NCI-H82 (cell line): ENCODE data around the gene MTSS2.

ENCODE experiments used
- DNase-seq: peaks from one replicate; lab custom pipeline; 2025; lab: John Stamatoyannopoulos, UW

The MTSS2 gene

DNA sequence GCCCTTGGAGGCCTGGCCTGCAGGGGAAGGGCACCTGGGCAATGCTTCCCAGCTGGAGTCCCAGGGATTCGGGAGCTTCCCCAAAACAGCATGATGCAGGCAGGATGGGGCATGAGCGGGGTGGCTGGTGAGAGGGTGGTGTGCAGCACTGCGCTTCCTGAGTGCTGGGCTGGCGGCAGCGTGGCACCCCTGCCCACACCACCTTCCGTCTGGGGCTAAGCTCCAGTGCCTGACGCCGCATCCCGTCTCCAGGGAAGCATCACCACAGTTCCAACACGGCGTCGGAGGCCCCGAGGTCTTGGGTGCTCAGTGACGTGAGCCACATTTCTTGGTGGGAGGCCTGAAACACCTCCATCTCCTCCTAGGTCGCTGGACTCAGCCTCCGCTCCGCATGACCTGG is 13.8 kb upstream of the MTSS2 start:
- DNase-seq = no peak

DNA sequence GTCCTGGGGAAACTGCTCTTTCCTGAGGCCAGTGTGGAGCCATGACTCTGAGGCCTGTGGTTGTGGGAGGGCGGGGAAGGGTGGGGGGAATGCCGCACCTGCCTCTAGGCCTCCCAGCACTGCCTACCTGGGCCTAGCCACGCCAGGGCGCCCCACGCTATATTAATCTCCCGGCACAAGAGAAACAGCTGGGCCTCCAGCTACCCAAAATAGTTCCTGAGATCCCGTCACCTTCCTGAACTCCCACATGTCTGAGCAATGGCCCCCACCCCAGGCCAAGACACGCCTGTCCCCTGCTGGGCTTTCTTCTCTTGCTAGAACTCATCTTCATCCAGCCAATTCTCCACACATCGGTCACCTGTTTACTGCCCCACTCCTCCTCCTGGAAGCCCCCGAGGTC is 13.0 kb upstream of the MTSS2 start:
- no peak for DNase-seq

DNA sequence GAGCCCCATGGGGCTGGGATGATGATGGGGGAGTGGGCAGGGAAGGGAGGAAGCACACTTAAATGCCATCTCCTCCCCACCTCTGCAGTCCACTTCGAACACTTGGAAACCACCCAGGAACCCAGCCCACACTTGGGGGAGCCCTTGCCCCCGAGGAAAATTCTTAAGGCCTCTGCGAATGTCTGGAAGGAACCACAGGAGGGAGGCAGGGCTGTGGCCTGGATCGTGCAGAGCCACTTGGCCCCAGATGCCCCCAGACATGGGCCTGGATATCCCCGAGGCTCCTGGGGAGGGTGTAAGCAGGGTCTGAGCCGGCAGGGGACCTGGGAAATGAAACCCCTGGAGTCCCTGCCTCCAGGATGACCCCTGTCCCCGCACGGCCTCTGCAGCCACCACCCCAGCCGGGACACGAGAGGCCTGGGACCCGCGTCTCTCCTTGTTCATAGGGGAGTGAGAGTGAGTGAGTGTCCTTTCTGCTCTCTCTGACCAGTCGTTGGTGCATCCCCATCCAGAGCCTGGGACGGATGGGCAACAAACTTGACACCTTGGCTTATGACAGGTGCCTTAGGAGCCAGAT is 11.8 kb upstream of the MTSS2 start:
- DNase-seq = no peak

DNA sequence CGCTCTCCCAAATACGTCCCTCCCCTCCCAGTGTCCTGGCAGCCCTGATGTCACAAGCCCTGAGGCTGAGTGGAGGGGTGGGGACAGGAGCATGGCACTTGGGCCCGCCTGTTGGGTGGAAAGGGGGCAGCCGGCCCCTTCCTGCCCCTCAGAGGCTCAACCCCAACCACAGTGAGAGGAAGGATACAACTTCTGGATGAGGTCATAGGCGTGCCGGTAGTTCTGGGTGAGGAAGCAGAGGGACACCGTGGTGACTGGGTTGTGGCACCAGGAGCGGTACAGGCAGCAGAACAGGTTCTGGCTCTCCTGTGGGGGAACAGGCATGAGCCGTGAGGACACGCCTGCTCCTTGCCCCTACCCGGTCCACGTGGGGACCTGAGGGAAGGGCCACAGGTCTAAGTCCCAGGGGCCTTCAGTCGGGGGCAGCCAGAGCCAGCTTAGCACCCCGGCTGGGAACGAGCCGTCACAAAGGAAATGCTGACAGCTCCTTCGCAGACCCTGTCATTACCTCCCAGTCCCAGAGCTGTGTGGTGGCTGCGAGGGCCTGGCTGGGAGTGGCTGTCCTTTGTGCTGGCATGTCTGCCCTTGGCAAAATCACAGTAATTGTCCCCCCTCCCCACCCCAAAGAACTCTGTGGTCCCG is 11.2 kb upstream of the MTSS2 start:
- DNase-seq = no peak

DNA sequence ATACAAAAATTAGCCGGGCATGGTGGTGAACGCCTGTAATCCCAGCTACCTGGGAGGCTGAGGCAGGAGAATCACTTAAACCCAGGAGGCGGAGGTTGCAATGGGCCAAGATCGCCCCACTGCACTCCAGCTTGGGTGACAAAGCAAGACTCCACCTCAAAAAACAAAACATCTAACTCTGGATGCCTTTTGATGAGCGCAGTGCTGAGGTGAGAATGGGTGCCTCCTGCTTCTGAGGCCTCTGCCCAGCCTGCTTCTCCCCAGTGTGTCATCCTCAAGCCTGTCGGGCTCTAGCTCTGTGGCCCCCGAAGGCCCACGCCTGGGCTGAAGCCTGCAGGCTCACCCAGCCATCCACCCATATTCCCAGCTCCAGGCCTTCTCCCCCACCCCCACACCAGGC is 10.5 kb upstream of the MTSS2 start:
- DNase-seq = no peak

DNA sequence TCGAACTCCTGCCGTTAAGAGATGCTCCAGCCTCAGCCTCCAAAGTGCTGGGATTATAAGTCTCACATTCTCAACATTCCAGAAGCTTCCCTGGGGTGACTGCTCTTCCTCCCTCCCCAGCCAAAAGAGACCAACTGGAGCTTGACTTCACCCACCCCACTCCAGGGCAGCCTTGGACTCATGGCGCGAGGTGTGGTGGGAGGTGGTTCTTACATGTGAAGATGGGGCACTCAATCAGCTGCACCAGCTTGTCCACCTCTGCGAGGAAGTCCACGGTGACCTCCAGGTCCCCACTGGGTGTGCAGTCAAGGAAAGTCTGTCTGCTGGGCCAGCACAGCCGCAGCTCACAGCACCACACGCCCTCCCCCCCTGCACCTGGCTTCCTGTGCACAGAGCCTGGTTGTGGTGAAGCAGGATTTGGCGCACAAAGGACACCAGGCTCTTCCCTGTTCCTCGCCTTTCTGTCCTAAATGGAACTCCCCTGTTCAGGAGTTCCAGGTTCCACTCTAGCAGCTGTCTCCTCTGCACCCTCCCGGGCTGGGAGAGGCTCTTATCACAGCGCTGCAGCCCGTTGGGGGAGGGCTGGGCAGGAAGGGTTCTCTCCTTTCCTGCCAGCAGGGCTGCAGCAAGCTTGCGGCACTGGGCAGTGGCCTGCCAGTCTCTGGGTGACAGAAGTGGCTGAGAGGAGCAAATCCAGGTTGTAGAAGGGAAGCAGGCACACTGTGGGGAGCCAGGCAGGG is 9.6 kb upstream of the MTSS2 start:
- peak; percentile 8 for DNase-seq

DNA sequence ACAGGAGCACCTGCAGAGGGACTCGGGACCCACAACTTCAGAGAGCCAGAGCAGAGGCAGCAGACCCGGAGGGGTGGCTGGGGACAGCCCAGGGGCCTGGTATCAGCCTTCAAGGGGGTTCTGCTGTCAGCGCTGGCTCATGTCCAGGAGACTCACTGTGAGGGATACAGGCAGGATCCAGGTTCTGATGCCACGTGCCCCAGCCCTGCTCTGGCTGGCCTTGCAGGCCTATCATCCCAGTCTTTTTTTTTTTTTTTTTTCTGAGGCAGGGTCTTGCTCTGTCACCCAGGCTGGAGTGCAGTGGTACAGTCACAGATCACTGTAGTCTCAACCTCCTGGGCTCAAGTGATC is 9.0 kb upstream of the MTSS2 start:
- no peak for DNase-seq

DNA sequence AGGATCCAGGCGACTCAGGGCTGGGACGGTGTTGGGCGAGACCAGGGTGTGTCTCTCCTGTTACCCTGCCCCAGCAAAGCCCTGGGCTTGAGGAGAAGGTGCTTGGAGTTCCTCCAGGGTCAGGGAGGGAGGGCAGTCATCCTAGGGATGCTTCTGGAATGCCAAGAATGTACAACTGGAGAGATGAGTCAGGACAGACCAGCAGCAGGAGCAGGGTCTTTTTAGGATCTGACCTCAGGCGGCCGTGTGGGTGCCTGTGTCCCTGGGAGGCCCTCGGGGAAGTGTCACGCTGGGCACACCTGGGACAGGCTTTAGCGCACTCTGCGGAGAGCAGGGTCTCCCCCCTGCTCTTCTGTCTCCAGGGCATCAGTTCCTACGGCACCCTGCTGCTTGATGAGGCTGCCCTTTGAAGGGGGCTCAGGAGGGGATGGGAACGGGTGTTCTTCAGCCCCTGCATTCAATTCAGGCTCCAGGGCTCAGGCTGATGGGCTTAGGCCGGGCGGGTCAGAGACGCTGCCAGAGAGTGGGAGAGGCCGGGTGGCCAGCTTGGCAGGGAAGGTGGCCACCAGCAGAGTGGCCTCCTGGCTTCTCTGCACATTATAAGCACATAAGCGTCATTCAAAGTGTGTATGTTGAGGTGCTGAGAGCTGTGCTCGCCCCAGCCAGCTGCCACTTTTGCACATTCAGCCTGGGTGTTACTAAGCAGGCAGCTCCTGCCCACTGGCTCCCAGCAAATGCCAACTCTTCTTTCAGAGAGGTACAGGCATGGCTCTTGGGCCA is 8.4 kb upstream of the MTSS2 start:
- DNase-seq = no peak

DNA sequence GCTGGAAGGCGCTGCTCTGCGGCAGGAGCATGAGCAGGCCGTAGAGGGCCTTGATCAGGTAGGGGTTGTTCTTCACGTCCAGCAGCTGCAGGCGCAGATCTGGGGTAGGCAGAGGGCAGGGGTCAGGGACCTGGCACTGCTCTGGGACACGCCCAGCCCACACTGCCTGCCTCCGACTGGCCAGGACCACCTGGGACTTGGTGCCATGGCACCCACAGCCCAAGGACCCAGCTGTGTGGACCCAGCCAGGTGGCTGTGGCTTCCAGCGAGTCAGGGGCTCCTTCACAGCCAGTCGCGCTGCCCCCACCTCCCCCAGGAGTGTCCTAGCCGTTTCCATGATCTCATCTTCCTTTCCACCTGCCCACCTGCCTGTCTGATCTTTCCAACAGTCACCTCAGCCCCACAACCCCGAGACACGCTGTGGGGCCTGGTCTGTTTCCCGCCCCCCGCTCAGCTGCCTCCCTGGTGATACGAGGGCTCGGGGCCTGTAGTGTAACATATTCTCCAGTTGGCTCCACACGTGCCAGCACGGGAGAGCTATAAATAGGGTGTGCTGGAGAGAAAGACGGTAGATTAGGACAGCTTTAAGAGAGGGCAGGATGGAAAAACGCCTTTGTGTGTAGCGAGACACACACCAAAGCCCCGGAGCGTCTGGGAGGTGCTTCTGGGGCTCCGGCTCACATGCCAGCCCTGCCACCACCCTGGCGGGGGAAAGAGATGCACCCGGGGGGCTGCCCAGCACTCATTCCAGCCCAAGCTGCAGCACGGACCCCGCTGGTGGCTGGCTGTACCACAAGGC is 7.2 kb upstream of the MTSS2 start:
- DNase-seq = no peak

DNA sequence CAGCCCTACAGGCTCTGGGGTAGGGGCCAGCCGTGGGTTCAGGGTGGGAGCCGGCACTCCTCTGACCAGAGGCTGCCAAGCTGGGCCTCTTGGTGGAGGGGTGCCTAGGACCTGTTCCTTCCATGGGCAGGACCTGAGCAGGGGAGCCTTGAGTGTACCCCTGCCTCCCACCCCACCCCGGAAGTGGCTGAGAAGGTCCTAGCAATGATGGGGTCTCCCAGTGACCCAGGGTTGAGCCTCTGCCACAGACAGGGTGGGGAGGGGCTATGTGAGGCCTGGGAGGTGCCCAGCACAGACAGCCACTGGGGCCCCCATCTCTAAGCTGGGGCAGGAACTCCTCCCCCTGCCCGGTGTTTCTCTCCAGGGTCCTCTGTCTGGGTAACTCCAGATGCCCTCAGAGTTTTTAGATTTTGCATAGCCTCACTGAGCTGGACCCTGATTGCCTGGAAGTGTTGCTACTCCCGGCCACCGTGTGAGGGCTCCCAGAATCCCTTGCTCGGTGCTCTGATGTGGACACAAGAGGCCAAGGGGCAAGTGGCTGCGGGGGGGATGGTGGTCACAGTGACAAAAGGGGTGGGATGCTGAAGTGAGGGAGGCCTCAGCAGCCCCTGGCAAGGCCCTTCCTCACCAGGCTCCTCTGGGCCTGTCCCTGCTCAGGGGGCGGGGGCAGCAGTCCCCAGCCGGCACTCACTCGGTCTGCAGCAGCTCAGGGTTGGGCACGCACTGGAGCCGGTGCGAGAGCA is 6.4 kb upstream of the MTSS2 start:
- DNase-seq = no peak

DNA sequence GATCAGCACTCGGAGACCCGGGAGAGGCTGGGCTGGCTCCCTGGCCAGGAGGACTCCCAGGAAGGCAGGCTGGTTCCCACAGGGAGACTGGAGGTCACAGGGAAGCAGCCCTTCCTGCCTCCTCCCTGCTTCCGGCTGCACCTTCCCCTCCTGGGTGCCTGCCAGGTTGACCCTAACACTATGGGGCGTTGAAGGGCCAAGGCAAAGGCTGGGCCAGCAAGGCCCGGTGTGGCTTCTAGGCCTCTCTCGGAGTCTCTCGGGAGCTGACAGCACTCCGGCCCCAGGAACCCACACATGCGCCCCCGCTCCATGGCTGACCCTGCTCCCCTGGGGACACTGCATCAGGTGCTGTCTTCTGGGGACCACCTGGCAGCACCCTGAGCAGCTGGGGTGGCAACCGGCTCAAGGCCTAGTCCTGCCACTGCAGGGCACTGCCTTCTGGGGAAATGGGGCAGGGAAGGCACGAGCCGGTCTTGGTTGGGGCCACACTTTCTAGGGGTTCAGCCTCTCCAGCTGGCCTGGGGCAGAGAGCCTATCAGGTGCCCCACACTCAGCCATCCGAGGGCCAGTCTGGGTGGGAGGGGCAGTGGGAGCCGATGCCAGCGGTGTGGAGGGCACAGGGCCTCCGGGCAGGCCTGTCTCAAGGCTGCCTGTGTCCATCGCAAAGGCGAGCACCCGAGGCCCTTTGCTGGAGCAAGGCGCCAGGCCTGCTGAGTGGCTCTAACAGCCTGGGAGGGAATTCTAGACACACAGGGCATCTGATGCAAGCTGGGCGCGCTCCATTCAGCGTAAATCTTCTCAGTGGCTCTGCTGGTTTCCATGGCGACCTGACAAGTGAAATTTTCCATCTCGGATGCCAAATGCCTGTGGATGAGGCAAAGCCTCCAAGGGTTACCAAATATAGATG is 5.6 kb upstream of the MTSS2 start:
- DNase-seq = no peak

DNA sequence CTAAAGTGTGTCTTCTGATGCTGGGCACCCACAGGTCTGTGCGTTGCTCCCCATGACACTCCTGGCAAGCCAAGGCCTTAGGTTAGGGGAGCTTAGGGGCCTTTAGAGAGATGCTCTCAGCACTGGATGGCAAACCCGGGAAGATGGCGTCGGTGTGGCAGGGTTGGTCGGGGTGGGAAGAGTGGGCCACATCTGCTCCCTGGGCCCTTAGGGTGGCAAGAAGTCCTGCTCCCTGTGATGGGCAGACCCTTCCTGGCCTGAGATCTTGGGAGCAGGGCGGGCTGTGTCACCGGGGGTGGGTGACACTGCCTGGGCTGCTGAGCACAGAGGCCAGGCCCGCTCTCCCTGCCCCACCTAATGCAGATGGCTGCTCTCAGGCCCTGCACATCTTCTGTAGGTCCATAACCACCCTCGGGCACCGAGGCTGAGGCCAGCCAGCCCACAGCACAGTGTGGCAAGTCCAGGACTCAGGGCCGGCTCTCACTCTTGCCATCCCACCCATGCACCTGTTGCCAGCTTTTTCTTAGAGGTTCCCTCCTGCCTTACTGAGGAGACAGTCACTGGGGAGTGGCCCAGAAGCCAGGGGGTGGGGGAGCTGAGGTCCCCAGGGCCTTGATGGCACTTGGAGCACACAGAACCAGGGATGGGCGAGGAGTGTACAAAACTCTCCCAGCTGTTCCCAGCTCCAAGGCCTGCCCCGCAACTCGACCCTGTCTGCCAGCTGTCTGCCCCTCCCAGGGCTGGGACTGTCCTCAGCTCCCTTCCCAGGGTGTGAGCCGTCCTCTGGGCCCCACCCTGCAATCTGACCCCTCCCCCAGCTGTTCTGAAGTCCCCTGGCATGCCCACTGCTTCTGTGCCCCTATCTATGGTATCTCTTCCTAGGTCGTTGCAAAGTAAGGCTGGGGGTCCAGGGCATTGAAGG is 4.4 kb upstream of the MTSS2 start:
- no peak for DNase-seq

DNA sequence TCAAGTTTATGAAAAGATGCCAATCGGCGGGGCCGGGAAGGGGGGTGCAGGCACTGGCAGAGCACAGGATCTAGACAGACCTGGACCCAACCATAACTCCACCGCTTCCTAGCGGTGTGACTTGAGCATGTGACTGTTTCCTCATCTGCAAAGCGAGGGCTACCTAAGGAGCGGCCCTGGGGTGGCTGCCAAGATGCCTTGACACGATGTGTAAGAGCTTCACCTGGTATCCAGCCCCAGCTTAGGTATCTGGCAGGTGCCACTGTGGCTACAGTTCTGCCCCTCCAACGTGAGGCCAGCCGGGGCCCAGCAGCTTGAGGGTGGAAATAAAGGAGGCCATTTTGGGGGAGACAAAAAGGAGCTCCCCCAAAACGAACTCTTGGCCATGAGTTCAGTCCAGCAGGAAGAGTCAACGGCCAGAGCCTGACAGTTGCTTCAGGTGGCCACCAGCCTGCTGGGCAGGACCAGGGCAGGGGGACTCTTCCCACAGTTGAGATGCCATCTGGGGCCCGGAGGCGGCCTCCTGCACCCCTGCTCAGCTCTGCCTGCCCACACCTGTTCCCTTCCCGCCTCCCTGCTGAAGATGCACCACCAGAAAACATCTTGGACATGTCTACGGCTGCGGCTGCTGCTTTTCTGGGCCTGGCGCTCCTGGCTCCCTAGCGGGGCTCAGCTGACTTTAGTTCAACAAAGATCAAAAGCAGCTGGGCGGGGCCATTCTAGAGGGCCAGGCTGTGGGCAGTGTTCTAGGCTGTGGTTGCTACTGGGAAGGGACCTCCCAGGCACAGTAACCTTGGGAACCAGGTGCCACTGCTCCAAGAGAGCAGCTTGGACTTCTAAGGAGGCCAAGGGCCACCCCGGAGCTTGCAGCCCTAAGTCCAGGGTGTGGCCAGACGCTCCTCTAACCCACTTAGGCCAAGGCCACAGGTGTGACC is 3.4 kb upstream of the MTSS2 start:
- no peak for DNase-seq

DNA sequence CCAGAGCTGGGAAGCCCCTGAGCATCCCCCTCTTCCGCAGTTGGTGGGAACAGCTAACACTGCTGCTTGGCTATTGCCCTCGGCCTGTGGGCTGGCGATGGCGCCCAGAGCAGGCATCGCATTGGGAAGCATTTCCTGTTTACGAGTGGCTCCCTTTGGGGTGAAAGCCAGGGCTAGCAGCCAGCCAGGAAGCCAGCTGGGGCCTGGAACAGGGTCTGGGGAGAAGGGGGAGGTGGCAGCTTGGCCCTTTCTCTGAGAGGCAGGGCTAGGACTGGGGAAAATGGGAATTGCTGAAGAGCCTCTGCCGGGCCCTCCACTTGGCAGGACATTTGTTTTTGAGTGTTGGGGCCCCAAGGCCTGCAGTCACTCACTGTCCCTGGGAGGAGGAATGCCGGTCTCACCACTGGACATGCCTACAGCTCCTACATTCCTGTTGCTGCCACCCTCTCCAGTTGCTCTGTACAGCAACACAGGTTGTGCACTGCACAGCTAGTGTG is 2.4 kb upstream of the MTSS2 start:
- no peak for DNase-seq

DNA sequence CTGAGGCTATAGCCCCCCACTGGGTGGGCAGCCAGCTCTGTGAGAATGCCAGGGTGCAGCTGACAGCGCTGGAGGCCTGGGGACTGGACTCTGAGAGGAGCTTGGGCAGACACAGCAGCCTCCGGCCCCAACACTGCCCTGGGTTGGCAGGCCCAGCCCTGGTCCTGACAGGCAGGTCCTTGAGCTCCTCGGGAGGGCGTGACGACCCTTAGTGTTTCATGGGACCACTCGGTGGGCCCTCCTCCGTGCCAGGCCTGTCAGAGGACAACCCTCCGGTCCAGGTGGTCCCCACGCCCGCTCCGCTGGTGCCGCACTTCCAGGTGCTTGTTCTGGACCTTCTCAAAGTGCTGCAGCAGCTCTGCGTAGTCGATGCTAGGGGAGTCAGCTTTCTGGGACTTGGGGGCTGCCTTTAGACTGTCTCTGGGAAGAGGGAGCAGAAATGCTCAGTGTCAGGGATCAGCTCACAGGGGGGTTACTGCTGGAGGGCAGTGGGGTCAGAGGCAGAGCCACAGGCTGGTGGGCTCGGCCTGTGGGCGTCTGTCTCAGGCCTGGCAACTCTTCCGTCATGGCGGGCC is 1.9 kb upstream of the MTSS2 start:
- DNase-seq = no peak

DNA sequence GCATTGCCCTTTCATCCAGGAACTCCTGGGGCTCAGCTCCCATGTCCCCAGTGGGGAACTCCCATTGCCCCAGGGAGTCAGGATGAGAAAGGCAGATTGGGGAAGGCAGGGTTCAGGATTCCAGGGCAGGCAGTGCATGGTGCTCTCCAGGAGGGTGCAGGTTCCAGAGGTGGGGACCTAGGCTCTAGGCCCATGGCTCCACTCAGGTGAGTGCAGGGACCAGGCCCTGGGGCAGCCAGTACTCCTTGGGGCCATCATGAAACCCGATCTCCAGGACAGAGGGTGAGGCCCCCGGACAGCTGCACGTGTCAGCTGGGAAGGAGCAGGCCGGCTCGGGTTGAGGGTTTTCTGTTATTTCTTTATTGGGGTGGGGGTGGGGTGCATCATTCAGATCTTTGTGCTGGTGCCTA is 1.3 kb upstream of the MTSS2 start:
- peak; percentile 40 for DNase-seq

DNA sequence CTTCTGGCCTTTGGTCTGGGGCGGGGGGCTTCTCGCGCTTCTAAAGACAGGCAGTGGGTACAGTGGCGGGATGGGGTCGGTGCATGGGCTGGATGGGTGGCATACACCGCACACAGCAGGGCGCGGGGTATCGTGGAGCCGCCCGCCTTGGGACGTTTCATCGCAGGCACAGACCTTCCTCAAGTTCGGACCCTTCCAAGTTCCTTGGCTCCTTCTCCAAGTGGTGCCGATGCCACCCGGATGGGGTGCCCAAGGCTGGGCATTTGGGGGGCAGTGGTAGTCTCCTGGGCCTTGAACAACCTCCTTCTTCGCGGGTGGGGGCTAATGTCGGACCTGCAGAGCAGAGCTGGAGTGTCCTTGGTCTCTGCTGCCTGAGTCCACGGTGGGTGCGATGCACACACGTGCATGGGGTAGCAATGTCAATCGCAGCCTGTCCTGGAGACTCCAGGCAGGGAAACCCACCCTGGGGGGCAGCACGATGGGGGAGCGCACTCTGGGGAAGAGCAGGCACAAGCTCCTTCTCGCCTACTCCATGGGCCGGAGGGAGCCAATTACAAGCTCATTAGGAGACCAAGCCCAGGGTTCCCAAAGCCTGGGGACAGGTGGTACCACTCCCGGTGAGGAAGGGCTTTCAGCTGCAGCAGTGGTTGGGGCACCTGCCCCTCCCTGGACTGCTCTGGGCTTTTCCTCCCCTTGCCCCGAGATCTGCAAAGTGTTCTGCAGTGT is 686 bp upstream of the MTSS2 start:
- DNase-seq = peak; percentile 73
